NCI-H1105 treated with DMSO at 0.1 percent for 48 hours (cell line): ENCODE results near the gene RARG.
"Not testable (repeated sequence)": the region's sequence is repeated elsewhere in the genome, so short reads cannot be mapped to it uniquely, and the experiment has no call there.

Experiments used
- DNase-seq: peaks from one replicate; lab custom pipeline; 2025; lab: John Stamatoyannopoulos, UW

Gene RARG

GRCh38 chr12:53208435-53208834, 23.6 kb downstream of the RARG start:
- no peak for DNase-seq

GRCh38 chr12:53207042-53207441, 25.0 kb downstream of the RARG start, which contains the start of gene ITGB7:
Gene ITGB7 (minus strand): TSS chr12:53207251. CDS start chr12:53200443, 6,808 bp downstream.
- no peak for DNase-seq

- DNase-seq, result no peak
Observed at GRCh38 chr12:53205747-53206419, 26.1 kb downstream of the RARG start.

GRCh38 chr12:53204351-53204750, 27.7 kb downstream of the RARG start:
- no peak for DNase-seq

- DNase-seq, result not testable (repeated sequence)
Observed at GRCh38 chr12:53202316-53202715, 29.7 kb downstream of the RARG start.

GRCh38 chr12:53201639-53202038, 30.4 kb downstream of the RARG start:
- no peak for DNase-seq

- DNase-seq, result no peak
Observed at GRCh38 chr12:53201177-53201541, 30.9 kb downstream of the RARG start.

GRCh38 chr12:53200458-53201176, 31.4 kb downstream of the RARG start:
- DNase-seq, result no peak

- no peak for DNase-seq
Observed at GRCh38 chr12:53200107-53200457, 31.9 kb downstream of the RARG start.

- DNase-seq, result no peak
Observed at GRCh38 chr12:53199700-53200099, 32.3 kb downstream of the RARG start.

- no peak for DNase-seq
Observed at GRCh38 chr12:53198486-53199110, 33.4 kb downstream of the RARG start.

GRCh38 chr12:53197011-53197640, 34.9 kb downstream of the RARG start:
- DNase-seq, result no peak

- DNase-seq, result no peak
Observed at GRCh38 chr12:53196486-53196885, 35.5 kb downstream of the RARG start.

GRCh38 chr12:53195516-53196420, 36.2 kb downstream of the RARG start:
- DNase-seq, result no peak

- no peak for DNase-seq
Observed at GRCh38 chr12:53194973-53195372, 37.0 kb downstream of the RARG start.

- DNase-seq, result no peak
Observed at GRCh38 chr12:53193985-53194716, 37.9 kb downstream of the RARG start.

- DNase-seq, result no peak
Observed at GRCh38 chr12:53193040-53193439, 39.0 kb downstream of the RARG start.

GRCh38 chr12:53192531-53193021, 39.4 kb downstream of the RARG start:
- no peak for DNase-seq

GRCh38 chr12:53191885-53192530, 40.0 kb downstream of the RARG start:
- DNase-seq, result no peak
